AG04449 (cell line): ENCODE measurements around the gene CYP4F22.

Experiments
- CTCF ChIA-PET: fragments of 350-600 bp; formaldehyde crosslinking; extraction: SDS; loops from one replicate; lab custom pipeline; 2021; ENCODE audit warnings: antibody characterized with exemption; lab: Yijun Ruan, JAX
- POLR2A ChIA-PET: fragments of 400-600, 350-600 bp; formaldehyde crosslinking; extraction: SDS; loops from one replicate; lab custom pipeline; 2020; ENCODE audit warnings: antibody characterized with exemption, inconsistent platforms; lab: Yijun Ruan, JAX
- DNase-seq: peaks from one replicate; pipeline ENCODE4 v3.0.0-alpha.2; 2010; ENCODE audit warnings: low read depth, low spot score
- H3K4me3 ChIP-seq: 2 replicates; pipeline ENCODE4 v1.5.1; 2011; ENCODE audit warnings: low read depth, mild to moderate bottlenecking, control low read depth, low read length
- TF ChIP-seq, protein P1 (sequence below): IDR thresholded peaks from one replicate; pipeline ENCODE4 v1.5.1; 2011; ENCODE audit warnings: mild to moderate bottlenecking, moderate library complexity, low read length, control low read depth, inconsistent platforms; ENCODE audit not compliant: insufficient read depth; ENCODE audit errors: missing control alignments

CYP4F22 gene

DNA sequence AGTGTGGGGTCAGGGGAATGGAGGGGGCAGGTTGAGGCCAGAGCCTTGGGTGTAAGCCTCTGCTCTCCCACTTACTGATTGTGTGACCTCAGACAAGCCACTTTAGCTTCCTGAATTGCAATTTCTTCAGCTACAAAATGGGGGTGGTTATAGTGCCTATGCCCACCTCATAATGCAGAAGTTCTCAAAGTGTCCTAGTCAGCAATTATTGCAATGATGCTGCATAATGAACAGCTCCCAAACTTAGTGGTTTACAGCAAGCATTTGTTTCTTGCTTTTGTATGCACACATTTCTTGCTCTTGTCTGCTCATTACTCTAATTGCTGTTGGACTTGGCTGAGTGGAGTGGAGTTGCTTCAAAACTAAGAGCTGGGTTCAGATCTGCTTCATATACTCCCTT lies 36.0 kb downstream of the CYP4F22 start:
- TF ChIP-seq, protein P1, sequence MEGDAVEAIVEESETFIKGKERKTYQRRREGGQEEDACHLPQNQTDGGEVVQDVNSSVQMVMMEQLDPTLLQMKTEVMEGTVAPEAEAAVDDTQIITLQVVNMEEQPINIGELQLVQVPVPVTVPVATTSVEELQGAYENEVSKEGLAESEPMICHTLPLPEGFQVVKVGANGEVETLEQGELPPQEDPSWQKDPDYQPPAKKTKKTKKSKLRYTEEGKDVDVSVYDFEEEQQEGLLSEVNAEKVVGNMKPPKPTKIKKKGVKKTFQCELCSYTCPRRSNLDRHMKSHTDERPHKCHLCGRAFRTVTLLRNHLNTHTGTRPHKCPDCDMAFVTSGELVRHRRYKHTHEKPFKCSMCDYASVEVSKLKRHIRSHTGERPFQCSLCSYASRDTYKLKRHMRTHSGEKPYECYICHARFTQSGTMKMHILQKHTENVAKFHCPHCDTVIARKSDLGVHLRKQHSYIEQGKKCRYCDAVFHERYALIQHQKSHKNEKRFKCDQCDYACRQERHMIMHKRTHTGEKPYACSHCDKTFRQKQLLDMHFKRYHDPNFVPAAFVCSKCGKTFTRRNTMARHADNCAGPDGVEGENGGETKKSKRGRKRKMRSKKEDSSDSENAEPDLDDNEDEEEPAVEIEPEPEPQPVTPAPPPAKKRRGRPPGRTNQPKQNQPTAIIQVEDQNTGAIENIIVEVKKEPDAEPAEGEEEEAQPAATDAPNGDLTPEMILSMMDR, result no peak
- ChIA-PET CTCF (no interaction called here), POLR2A (no interaction called here)
- no peak overlapping the region for H3K4me3 ChIP-seq
- DNase-seq, result no peak

DNA sequence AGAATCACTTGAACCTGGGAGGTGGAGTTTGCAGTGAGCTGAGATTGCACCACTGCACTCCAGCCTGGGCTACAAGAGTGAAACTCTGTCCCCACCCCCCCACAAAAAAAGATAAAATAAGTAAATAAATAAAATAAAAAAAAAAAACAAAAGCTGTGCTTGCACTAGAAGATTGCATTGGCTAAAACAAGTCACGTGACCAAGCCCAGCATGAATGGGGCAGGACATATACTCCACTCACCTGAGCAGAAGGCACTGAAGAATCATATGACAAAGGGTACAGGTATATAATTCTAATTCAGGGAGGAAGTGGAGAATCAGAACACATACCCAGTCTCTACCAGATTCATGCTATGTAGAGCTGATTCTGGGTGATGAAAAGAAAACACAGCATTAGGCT lies 36.6 kb downstream of the CYP4F22 start:
- TF ChIP-seq, protein P1, result no peak
- DNase-seq, result no peak
- H3K4me3 ChIP-seq, result no peak overlapping the region
- CTCF ChIA-PET, result no interaction called here
- POLR2A ChIA-PET, result no interaction called here

DNA sequence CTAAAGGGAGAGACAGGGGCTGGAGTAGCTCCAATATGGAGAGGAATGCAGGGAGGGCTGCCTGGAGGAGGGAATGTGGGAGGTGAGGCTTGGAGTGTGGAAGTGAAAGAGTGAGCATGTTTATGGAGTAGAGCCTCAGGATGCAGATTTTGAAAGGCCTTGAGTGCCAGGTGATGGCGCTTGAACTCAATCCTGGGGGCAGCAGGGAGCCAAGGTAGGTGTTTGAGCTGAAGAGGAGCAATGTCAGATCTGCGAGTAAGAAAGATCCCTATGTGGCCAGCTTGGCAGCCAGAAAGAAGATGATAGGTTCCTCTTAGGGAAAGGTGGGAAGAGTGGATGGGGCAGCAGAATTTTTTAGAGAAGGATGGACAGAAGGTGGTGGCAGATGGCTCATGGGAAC lies 40.3 kb downstream of the CYP4F22 start:
- CTCF ChIA-PET, result no interaction called here
- no peak overlapping the region for H3K4me3 ChIP-seq
- no peak for DNase-seq
- TF ChIP-seq, protein P1, result no peak
- POLR2A ChIA-PET, result no interaction called here

DNA sequence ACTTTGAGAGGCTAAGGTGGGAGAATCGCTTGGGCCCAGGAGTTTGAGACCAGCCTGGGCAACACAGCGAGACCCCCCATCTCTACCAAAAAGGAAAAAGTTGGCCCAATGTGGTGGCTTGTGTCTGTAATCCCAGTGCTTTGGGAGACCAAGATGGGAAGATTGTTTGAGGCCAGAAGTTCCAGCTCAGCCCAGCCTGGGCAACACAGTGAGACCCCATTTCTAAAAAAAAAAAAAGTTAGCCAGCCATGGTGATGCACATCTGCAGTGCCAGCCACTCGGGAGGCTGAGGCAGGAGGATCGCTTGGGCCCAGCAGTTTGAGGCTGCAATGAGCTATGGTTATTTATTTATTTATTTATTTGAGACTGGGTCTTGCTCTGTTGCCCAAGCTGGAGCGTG lies 41.3 kb downstream of the CYP4F22 start:
- CTCF ChIA-PET, result interaction anchor here (1.0 kb wide), 1 partner anchor 10 kb away, joined by 3 read pairs; no protein-coding TSS in a partner anchor
- no peak overlapping the region for H3K4me3 ChIP-seq
- no peak for DNase-seq
- POLR2A ChIA-PET, result no interaction called here
- TF ChIP-seq, protein P1, result no peak

DNA sequence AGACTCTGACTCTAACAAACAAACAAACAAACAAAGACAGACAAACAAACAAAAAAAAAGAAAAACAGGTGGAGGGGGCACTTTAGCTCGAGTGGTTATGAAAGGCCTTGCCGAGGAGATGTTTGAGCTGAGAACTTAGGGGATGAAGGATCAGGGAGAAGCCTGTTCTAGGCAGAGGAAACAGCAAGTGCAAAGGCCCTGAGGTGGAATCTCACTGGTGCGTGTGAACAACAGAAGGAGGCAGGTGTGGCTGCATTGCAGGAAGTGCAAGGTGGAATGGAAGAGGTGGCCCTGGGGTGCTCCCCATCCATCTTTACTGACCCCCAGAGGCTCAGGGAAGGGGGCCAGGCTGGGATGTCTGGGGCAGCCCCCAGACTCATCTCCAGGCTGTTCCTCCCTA lies 41.9 kb downstream of the CYP4F22 start:
- CTCF ChIA-PET, result interaction anchor here (1.0 kb wide), 1 partner anchor 10 kb away, joined by 3 read pairs; no protein-coding TSS in a partner anchor
- no peak overlapping the region for H3K4me3 ChIP-seq
- TF ChIP-seq, protein P1, result no peak
- DNase-seq, result no peak
- POLR2A ChIA-PET, result no interaction called here

DNA sequence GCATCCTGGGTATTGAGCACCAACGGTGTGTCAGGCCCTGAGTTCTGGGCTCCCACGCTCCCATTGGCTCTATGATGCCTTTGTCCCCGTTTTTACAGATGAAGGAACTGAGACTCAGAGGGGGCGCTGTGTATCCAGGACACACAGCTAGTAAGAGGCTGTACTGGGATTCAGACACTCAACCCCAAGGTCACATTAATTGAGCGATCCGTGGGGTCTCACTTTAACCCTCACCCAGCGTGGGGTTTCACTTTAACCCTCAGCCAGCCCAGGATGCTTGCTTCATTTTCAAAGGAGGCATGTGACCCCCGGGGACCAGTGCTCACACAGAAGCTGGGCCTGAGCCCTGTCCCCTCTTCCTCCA lies 42.6 kb downstream of the CYP4F22 start:
- peak overlapping the region; percentile 37 for H3K4me3 ChIP-seq
- ChIA-PET POLR2A (no interaction called here), CTCF (interaction anchor here (0.9 kb wide), 1 partner anchor 459 kb away, joined by 4 read pairs; no protein-coding TSS in a partner anchor)
- TF ChIP-seq, protein P1, result no peak
- no peak for DNase-seq
